ENCODE results near the gene MYO5B.

Gene MYO5B

DNA sequence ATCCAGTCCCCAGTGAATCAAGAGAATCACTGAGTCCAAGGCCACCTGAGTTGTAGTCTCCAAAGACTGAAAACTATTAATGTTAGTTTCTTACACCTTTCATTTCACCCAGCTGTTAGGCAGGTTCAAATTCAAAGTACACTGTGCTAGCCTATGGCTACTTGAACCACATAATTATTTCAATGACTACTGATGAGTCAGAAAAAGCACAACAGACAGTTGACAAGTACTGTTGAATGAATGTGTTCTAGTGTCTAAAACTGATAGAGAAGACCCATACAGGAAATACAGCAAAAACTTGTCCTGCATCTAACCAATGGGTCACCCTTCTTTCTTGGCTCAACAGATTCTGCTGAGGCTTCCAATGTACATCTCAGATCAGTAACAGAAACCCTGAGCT lies 160.9 kb downstream of the MYO5B start:
- H3K23ac ChIP-seq (ENCODE audit: low read depth, low read length, poor library complexity) = no peak overlapping the region
- no peak overlapping the region for H2AK5ac ChIP-seq (ENCODE audit: low read depth, low read length)
- no peaks in the 10 kb centered on the region for H3K36me3 ChIP-seq (replicated peaks in 1 of 2; ENCODE audit: control insufficient read depth in 2 of 2, insufficient read depth in 2 of 2, low read length in 2 of 2)
- no peak overlapping the region for H3K9ac ChIP-seq (ENCODE audit: low read depth, low read length, poor library complexity)
- no peak overlapping the region for H3K4me3 ChIP-seq (ENCODE audit: low read length in 2 of 2)
- H3K4me1 ChIP-seq (ENCODE audit: control insufficient read depth in 2 of 2, insufficient read depth in 1 of 2, low read depth in 1 of 2, low read length in 2 of 2) = peaks cover 0 to 2% of the 10 kb centered on the region in 2 donors
- no peak overlapping the region for H2BK12ac ChIP-seq (ENCODE audit: low read length)
- H4K91ac ChIP-seq (ENCODE audit: low read depth, low read length, poor library complexity) = no peak overlapping the region
- no peak overlapping the region for H3K4ac ChIP-seq (ENCODE audit: low read length)
- no peak overlapping the region for H3K27ac ChIP-seq (replicated peaks; ENCODE audit: low read length)
- H3K18ac ChIP-seq (ENCODE audit: low read length) = no peak overlapping the region
- H3K14ac ChIP-seq (ENCODE audit: low read length) = no peak overlapping the region
- H3K9me3 ChIP-seq (replicated peaks in 1 of 2; ENCODE audit: control insufficient read depth in 2 of 2, insufficient read depth in 1 of 2, low read depth in 1 of 2, low read length in 2 of 2) = no peaks in the 10 kb centered on the region
- H2BK15ac ChIP-seq (ENCODE audit: low read length) = no peak overlapping the region
- H3K79me1 ChIP-seq (ENCODE audit: low read depth, low read length) = no peaks in the 10 kb centered on the region
- H2AFZ ChIP-seq (ENCODE audit: low read length) = no peak overlapping the region
- no peak overlapping the region for H3K4me2 ChIP-seq (ENCODE audit: insufficient read depth, low read length, poor library complexity, severe bottlenecking)
- no peak overlapping the region for H4K8ac ChIP-seq (ENCODE audit: low read depth, low read length)
- no peak for DNase-seq (ENCODE audit: low spot score)
- H2BK120ac ChIP-seq (ENCODE audit: low read depth, low read length) = no peak overlapping the region
- peaks cover 0 to 4% (median 0%) of the 10 kb centered on the region in 3 experiments for H3K27me3 ChIP-seq (ENCODE audit: control insufficient read depth in 3 of 3, insufficient read depth in 3 of 3, low read depth in 1 of 3, low read length in 3 of 3)
- H2BK5ac ChIP-seq (ENCODE audit: low read length) = no peak overlapping the region

DNA sequence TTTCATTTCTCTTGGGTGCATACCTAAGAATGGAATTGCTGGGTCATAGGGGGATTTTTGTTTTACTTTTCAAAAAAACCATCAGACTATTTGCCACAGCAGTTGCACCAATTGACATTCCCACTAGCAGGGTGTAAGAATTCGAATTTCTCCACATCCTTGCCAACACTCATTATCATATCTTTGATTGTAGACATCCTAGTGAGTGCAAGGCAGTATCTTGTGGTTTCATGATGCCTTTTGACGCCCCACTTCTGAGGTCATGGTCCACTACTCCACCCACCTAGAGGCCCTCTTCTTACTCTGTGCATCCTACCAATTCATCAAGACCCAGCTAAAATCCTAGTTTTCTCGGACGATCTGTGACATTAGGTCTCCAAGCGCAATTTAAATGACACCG lies 161.9 kb downstream of the MYO5B start:
- H4K91ac ChIP-seq (ENCODE audit: low read depth, low read length, poor library complexity) = no peak overlapping the region
- H3K23ac ChIP-seq (ENCODE audit: low read depth, low read length, poor library complexity) = no peak overlapping the region
- no peak overlapping the region for H4K8ac ChIP-seq (ENCODE audit: low read depth, low read length)
- DNase-seq (ENCODE audit: low spot score) = no peak
- no peak overlapping the region for H3K4me2 ChIP-seq (ENCODE audit: insufficient read depth, low read length, poor library complexity, severe bottlenecking)
- no peak overlapping the region for H3K27ac ChIP-seq (replicated peaks; ENCODE audit: low read length)
- H3K14ac ChIP-seq (ENCODE audit: low read length) = no peak overlapping the region
- H2BK5ac ChIP-seq (ENCODE audit: low read length) = no peak overlapping the region
- no peak overlapping the region for H2BK120ac ChIP-seq (ENCODE audit: low read depth, low read length)
- H3K36me3 ChIP-seq (replicated peaks in 1 of 2; ENCODE audit: control insufficient read depth in 2 of 2, insufficient read depth in 2 of 2, low read length in 2 of 2) = no peaks in the 10 kb centered on the region
- no peak overlapping the region for H3K4me3 ChIP-seq (ENCODE audit: low read length in 2 of 2)
- no peaks in the 10 kb centered on the region for H3K79me1 ChIP-seq (ENCODE audit: low read depth, low read length)
- no peaks in the 10 kb centered on the region for H3K4me1 ChIP-seq (ENCODE audit: control insufficient read depth in 2 of 2, insufficient read depth in 1 of 2, low read depth in 1 of 2, low read length in 2 of 2)
- no peak overlapping the region for H2BK15ac ChIP-seq (ENCODE audit: low read length)
- no peak overlapping the region for H2BK12ac ChIP-seq (ENCODE audit: low read length)
- no peaks in the 10 kb centered on the region for H3K9me3 ChIP-seq (replicated peaks in 1 of 2; ENCODE audit: control insufficient read depth in 2 of 2, insufficient read depth in 1 of 2, low read depth in 1 of 2, low read length in 2 of 2)
- no peak overlapping the region for H2AFZ ChIP-seq (ENCODE audit: low read length)
- no peak overlapping the region for H3K18ac ChIP-seq (ENCODE audit: low read length)
- WGBS, 2 donors (ENCODE audit: extremely low coverage in 2 of 2, insufficient read length in 2 of 2, insufficient replicate concordance in 1 of 2) = no CpG with 5 or more reads among the region's 6 CpGs
- no peak overlapping the region for H2AK5ac ChIP-seq (ENCODE audit: low read depth, low read length)
- H3K27me3 ChIP-seq (ENCODE audit: control insufficient read depth in 3 of 3, insufficient read depth in 3 of 3, low read depth in 1 of 3, low read length in 3 of 3) = peaks cover 0 to 4% (median 0%) of the 10 kb centered on the region in 3 experiments
- H3K4ac ChIP-seq (ENCODE audit: low read length) = no peak overlapping the region
- H3K9ac ChIP-seq (ENCODE audit: low read depth, low read length, poor library complexity) = no peak overlapping the region

DNA sequence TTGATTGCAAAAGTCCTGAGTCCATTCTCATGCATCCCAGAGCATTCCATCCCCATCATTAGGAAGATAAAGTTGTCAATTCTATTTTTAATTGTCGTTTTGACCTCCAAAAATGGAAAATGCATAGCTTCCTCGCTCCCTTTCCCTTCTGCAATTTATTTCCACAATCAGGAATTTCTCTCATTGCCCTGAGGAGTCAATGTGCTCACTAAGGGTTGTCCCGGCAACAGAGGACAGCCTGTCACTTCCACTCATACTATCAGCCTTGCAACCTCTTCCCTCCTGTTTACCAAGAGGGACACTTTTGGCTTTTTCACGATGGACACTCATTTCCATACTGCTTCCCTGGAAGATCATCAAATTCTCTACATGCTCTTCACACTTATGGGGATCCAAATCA lies 164.8 kb downstream of the MYO5B start:
- no peak for DNase-seq (ENCODE audit: low spot score)
- WGBS, 2 donors (ENCODE audit: extremely low coverage in 2 of 2, insufficient read length in 2 of 2, insufficient replicate concordance in 1 of 2) = no CpG with 5 or more reads among the region's 4 CpGs
- no peaks in the 10 kb centered on the region for H3K79me1 ChIP-seq (ENCODE audit: low read depth, low read length)
- H2BK120ac ChIP-seq (ENCODE audit: low read depth, low read length) = no peak overlapping the region
- peaks cover 0 to 4% (median 0%) of the 10 kb centered on the region in 3 experiments for H3K27me3 ChIP-seq (ENCODE audit: control insufficient read depth in 3 of 3, insufficient read depth in 3 of 3, low read depth in 1 of 3, low read length in 3 of 3)
- H3K36me3 ChIP-seq (replicated peaks in 1 of 2; ENCODE audit: control insufficient read depth in 2 of 2, insufficient read depth in 2 of 2, low read length in 2 of 2) = no peaks in the 10 kb centered on the region
- no peak overlapping the region for H3K14ac ChIP-seq (ENCODE audit: low read length)
- no peak overlapping the region for H3K9ac ChIP-seq (ENCODE audit: low read depth, low read length, poor library complexity)
- H4K8ac ChIP-seq (ENCODE audit: low read depth, low read length) = no peak overlapping the region
- no peak overlapping the region for H3K23ac ChIP-seq (ENCODE audit: low read depth, low read length, poor library complexity)
- H2BK5ac ChIP-seq (ENCODE audit: low read length) = no peak overlapping the region
- H4K91ac ChIP-seq (ENCODE audit: low read depth, low read length, poor library complexity) = no peak overlapping the region
- H3K4ac ChIP-seq (ENCODE audit: low read length) = no peak overlapping the region
- no peak overlapping the region for H2BK15ac ChIP-seq (ENCODE audit: low read length)
- no peak overlapping the region for H3K4me2 ChIP-seq (ENCODE audit: insufficient read depth, low read length, poor library complexity, severe bottlenecking)
- H2AFZ ChIP-seq (ENCODE audit: low read length) = no peak overlapping the region
- H3K18ac ChIP-seq (ENCODE audit: low read length) = no peak overlapping the region
- H2BK12ac ChIP-seq (ENCODE audit: low read length) = no peak overlapping the region
- H3K4me1 ChIP-seq (ENCODE audit: control insufficient read depth in 2 of 2, insufficient read depth in 1 of 2, low read depth in 1 of 2, low read length in 2 of 2) = no peaks in the 10 kb centered on the region
- no peak overlapping the region for H3K27ac ChIP-seq (replicated peaks; ENCODE audit: low read length)
- H3K9me3 ChIP-seq (replicated peaks in 1 of 2; ENCODE audit: control insufficient read depth in 2 of 2, insufficient read depth in 1 of 2, low read depth in 1 of 2, low read length in 2 of 2) = no peaks in the 10 kb centered on the region
- H2AK5ac ChIP-seq (ENCODE audit: low read depth, low read length) = no peak overlapping the region
- no peak overlapping the region for H3K4me3 ChIP-seq (ENCODE audit: low read length in 2 of 2)

DNA sequence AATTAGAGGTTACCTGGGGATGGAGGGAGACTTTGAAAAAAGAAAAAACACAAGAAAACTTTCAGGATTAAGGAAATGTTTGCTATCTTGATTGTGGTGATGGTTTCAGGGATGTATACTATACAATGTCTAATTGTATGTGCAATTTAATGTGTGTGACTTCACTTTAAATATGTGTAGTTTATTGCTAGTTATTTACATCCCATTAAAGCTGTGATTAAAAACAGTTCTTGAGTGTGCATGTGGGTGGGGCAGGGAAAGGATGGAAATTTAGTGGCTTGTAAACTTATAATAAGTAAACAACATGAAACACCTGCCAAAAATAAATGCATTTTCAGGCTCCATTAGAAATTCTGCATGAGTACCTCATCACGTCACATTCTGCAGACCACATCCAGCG lies 167.0 kb downstream of the MYO5B start:
- Histone ChIP-seq H2BK5ac (ENCODE audit: low read length) (no peak overlapping the region), H3K27ac (replicated peaks; ENCODE audit: low read length) (no peak overlapping the region), H3K4ac (ENCODE audit: low read length) (no peak overlapping the region), H2BK120ac (ENCODE audit: low read depth, low read length) (no peak overlapping the region), H2BK15ac (ENCODE audit: low read length) (no peak overlapping the region), H2AFZ (ENCODE audit: low read length) (no peak overlapping the region), H3K14ac (ENCODE audit: low read length) (no peak overlapping the region), H2AK5ac (ENCODE audit: low read depth, low read length) (no peak overlapping the region), H4K91ac (ENCODE audit: low read depth, low read length, poor library complexity) (no peak overlapping the region), H3K4me3 (ENCODE audit: low read length in 2 of 2) (no peak overlapping the region), H3K4me1 (ENCODE audit: control insufficient read depth in 2 of 2, insufficient read depth in 1 of 2, low read depth in 1 of 2, low read length in 2 of 2) (no peaks in the 10 kb centered on the region), H2BK12ac (ENCODE audit: low read length) (no peak overlapping the region), H3K18ac (ENCODE audit: low read length) (no peak overlapping the region), H3K23ac (ENCODE audit: low read depth, low read length, poor library complexity) (no peak overlapping the region), H3K36me3 (replicated peaks in 1 of 2; ENCODE audit: control insufficient read depth in 2 of 2, insufficient read depth in 2 of 2, low read length in 2 of 2) (no peaks in the 10 kb centered on the region), H3K9me3 (replicated peaks in 1 of 2; ENCODE audit: control insufficient read depth in 2 of 2, insufficient read depth in 1 of 2, low read depth in 1 of 2, low read length in 2 of 2) (no peaks in the 10 kb centered on the region), H3K27me3 (ENCODE audit: control insufficient read depth in 3 of 3, insufficient read depth in 3 of 3, low read depth in 1 of 3, low read length in 3 of 3) (peaks cover 0 to 4% (median 0%) of the 10 kb centered on the region in 3 experiments), H4K8ac (ENCODE audit: low read depth, low read length) (no peak overlapping the region), H3K4me2 (ENCODE audit: insufficient read depth, low read length, poor library complexity, severe bottlenecking) (no peak overlapping the region), H3K9ac (ENCODE audit: low read depth, low read length, poor library complexity) (no peak overlapping the region), H3K79me1 (ENCODE audit: low read depth, low read length) (no peaks in the 10 kb centered on the region)
- WGBS, 2 donors (ENCODE audit: extremely low coverage in 2 of 2, insufficient read length in 2 of 2, insufficient replicate concordance in 1 of 2) = no CpG with 5 or more reads among the region's 2 CpGs
- DNase-seq (ENCODE audit: low spot score) = no peak
